ENCODE results near the gene DYNC1LI1. TPM values are rescaled to one million over a fixed set of nuclear protein-coding genes. Genes with fewer than 3 reads are reported as not detected.

Gene DYNC1LI1
- total RNA-seq, 1 experiment from 2014 or later, result 30.1 TPM

- no peak overlapping the region for H3K27ac ChIP-seq
- TF ChIP-seq EZH2 (IDR thresholded peaks at IDR 0.05; ENCODE audit: low read depth), result no peak
- TF ChIP-seq CTCF (conservative IDR thresholded peaks at IDR 0.05), result no peak
- H3K4me1 ChIP-seq (replicated peaks; ENCODE audit: insufficient read depth), result 0 out of 2 replicates have a peak, but pooled peaks cover 3% of the 10 kb centered on the region
- intact Hi-C loops (cut with micrococcal nuclease; ENCODE audit: unreplicated experiment), result no loop called here
- H3K27me3 ChIP-seq (ENCODE audit: insufficient read depth, low read depth), result no peaks in the 10 kb centered on the region
- no peaks in the 10 kb centered on the region for H3K36me3 ChIP-seq (ENCODE audit: low read depth)
- H3K9me2 ChIP-seq (ENCODE audit: insufficient read depth), result no peaks in the 10 kb centered on the region
- ChIA-PET CTCF (interaction anchor here (0.6 kb wide), 1 partner anchor 9 kb away, joined by 7 read pairs; no protein-coding TSS in a partner anchor), POLR2A (ENCODE audit: unreplicated experiment) (no interaction called here)
- H3F3A ChIP-seq (ENCODE audit: insufficient read depth, low read depth), result no peaks in the 10 kb centered on the region
- peaks cover 6% of the 10 kb centered on the region; the same call in 1 of the 2 replicates for H3K79me2 ChIP-seq (ENCODE audit: low read depth)
- no peaks in the 10 kb centered on the region for H4K20me1 ChIP-seq (ENCODE audit: insufficient read depth)
- H2AFZ ChIP-seq, result no peak overlapping the region
- H3K4me2 ChIP-seq, result no peak overlapping the region
- no peak for DNase-seq
- H3K4me3 ChIP-seq, result no peak overlapping the region
- no peaks in the 10 kb centered on the region for H3K9me3 ChIP-seq (ENCODE audit: insufficient read depth, low read depth)
- no TSS peak for BruUV-seq (replicated peaks)
Observed at GRCh38 chr3:32506466-32506865, 64.2 kb downstream of the DYNC1LI1 start.

- no peak overlapping the region for H3K27ac ChIP-seq
- CTCF ChIA-PET, result interaction anchor here (1.9 kb wide), 1 partner anchor 83 kb away, joined by 9 read pairs; no protein-coding TSS in a partner anchor
Observed at GRCh38 chr3:32502946-32503286, 67.7 kb downstream of the DYNC1LI1 start.

More at GRCh38 chr3:32502946-32503286, 67.7 kb downstream of the DYNC1LI1 start:
- H3K79me2 ChIP-seq (ENCODE audit: low read depth), result peaks cover 29% of the 10 kb centered on the region
- POLR2A ChIA-PET (ENCODE audit: unreplicated experiment), result no interaction called here
- no peaks in the 10 kb centered on the region for H3K9me3 ChIP-seq (ENCODE audit: insufficient read depth, low read depth)
- TF ChIP-seq EZH2 (IDR thresholded peaks at IDR 0.05; ENCODE audit: low read depth) (no peak), CTCF (conservative IDR thresholded peaks at IDR 0.05) (no peak)
- H3K4me1 ChIP-seq (replicated peaks; ENCODE audit: insufficient read depth), result peaks cover 8% of the 10 kb centered on the region; the same call in 1 of the 2 replicates
- intact Hi-C loops (cut with micrococcal nuclease; ENCODE audit: unreplicated experiment), result loop anchor here (1.0 to 2.0 kb wide), 2 partner anchors 67 to 326 kb away; partner anchors contain the start of gene DYNC1LI1
- peak overlapping the region; percentile 86 for H3K4me2 ChIP-seq
- DNase-seq, result no peak
- H2AFZ ChIP-seq, result peak overlapping the region; percentile 83; the same call in 1 of the 2 replicates
- H3F3A ChIP-seq (ENCODE audit: insufficient read depth, low read depth), result no peaks in the 10 kb centered on the region
- no peaks in the 10 kb centered on the region for H3K36me3 ChIP-seq (ENCODE audit: low read depth)
- peak overlapping the region; percentile 79 for H3K4me3 ChIP-seq
- H3K9me2 ChIP-seq (ENCODE audit: insufficient read depth), result no peaks in the 10 kb centered on the region
- BruUV-seq (replicated peaks), result no TSS peak
- no peaks in the 10 kb centered on the region for H4K20me1 ChIP-seq (ENCODE audit: insufficient read depth)
- H3K27me3 ChIP-seq (ENCODE audit: insufficient read depth, low read depth), result no peaks in the 10 kb centered on the region
